AG04449 (cell line): Measurements from ENCODE around the gene TPO.

Experiments
- CTCF ChIA-PET: fragments of 350-600 bp; formaldehyde crosslinking; extraction: SDS; loops from one replicate; lab custom pipeline; 2021; ENCODE audit warnings: antibody characterized with exemption; lab: Yijun Ruan, JAX
- POLR2A ChIA-PET: fragments of 400-600, 350-600 bp; formaldehyde crosslinking; extraction: SDS; loops from one replicate; lab custom pipeline; 2020; ENCODE audit warnings: antibody characterized with exemption, inconsistent platforms; lab: Yijun Ruan, JAX
- DNase-seq: peaks from one replicate; pipeline ENCODE4 v3.0.0-alpha.2; 2010; ENCODE audit warnings: low read depth, low spot score
- H3K4me3 ChIP-seq: 2 replicates; pipeline ENCODE4 v1.5.1; 2011; ENCODE audit warnings: low read depth, mild to moderate bottlenecking, control low read depth, low read length
- CTCF ChIP-seq: IDR thresholded peaks from one replicate; pipeline ENCODE4 v1.5.1; 2011; ENCODE audit warnings: mild to moderate bottlenecking, moderate library complexity, low read length, control low read depth, inconsistent platforms; ENCODE audit not compliant: insufficient read depth; ENCODE audit errors: missing control alignments

The TPO gene

DNA sequence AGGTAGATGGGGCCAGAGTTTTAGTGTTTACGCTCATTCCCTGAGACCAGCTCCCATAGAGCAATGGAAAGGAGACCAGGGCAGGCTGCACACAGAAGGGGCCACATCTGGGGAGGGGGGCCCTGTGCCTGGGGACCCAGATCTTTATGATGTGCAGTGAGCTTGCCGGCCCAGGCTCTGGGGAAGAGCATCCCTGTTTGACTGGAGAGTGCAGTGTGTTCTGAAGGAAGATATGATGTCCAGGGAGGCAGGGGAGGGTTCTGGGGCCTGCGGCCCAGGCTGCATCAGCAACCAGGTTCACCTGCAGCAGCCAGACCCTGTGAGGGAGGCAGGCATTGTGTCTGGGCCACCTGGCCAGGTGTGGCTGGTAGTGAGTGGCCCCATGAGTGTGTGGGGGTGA, 13.8 kb downstream of the TPO start:
- TF ChIP-seq CTCF = no peak
- CTCF ChIA-PET = no interaction called here
- POLR2A ChIA-PET = no interaction called here
- no peak for DNase-seq
- H3K4me3 ChIP-seq = no peak overlapping the region

- TF ChIP-seq CTCF = no peak
- ChIA-PET CTCF (no interaction called here), POLR2A (no interaction called here)
- no peak overlapping the region for H3K4me3 ChIP-seq
- no peak for DNase-seq
Measured at GRCh38 chr2:1429895-1430294, 16.6 kb downstream of the TPO start.

- POLR2A ChIA-PET = no interaction called here
- DNase-seq = no peak
- no peak for TF ChIP-seq CTCF
- CTCF ChIA-PET = no interaction called here
- H3K4me3 ChIP-seq = no peak overlapping the region
Measured at GRCh38 chr2:1430491-1430890, 17.2 kb downstream of the TPO start.

- ChIA-PET CTCF (no interaction called here), POLR2A (no interaction called here)
- H3K4me3 ChIP-seq = no peak overlapping the region
- TF ChIP-seq CTCF = no peak
- no peak for DNase-seq
Measured at GRCh38 chr2:1431886-1432400, 18.7 kb downstream of the TPO start.

DNA sequence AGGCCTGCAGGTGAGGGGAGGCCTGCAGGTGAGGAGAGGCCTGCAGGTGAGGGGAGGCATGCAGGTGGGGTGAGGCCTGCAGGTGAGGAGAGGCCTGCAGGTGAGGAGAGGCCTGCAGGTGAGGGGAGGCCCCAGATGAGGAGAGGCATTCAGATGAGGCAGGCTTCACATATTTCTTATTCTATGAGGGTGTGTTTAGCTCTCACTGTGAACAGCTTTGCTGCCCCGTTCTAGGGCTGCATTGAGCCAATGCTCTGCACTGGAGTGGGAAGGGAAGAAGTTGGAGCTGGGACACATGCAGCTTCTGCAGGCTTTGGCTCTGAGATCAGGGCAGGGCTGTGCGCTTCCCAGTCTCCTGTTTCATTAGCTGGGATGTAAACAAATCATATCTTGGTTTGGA, 19.5 kb downstream of the TPO start:
- no peak for DNase-seq
- ChIA-PET CTCF (no interaction called here), POLR2A (no interaction called here)
- no peak for TF ChIP-seq CTCF
- no peak overlapping the region for H3K4me3 ChIP-seq

DNA sequence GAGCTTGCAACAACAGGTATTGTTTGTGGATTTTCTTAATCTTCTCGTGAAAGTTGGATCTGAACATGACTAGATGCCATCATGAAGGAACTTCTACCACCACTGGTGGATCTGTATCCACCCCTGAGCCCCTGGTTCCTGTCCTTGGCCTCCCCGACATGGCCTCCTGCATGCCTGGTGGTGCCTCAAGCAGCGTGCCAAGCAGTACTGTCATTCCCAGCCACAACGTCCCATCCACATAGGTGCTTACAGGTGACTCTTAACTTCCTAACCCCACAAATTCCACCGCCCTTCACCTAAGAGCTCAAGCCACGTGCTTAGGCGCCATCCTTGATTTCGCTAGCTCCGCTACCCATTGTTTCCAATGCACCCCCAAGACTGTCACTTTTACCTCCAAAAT, 23.1 kb downstream of the TPO start:
- POLR2A ChIA-PET = no interaction called here
- TF ChIP-seq CTCF = no peak
- H3K4me3 ChIP-seq = no peak overlapping the region

More for the DNA sequence above, 23.1 kb downstream of the TPO start:
- CTCF ChIA-PET = no interaction called here
- DNase-seq = no peak
